ENCODE results near the gene SH3RF3.

GRCh38 chr2:109501461-109501860 lies 372.5 kb downstream of the SH3RF3 start:
- no peak for TF ChIP-seq RAD21 (IDR thresholded peaks at IDR 0.05; ENCODE audit: low read length)
- no peak for TF ChIP-seq MXI1 (IDR thresholded peaks at IDR 0.05; ENCODE audit: low read depth, low read length)
- no peak for TF ChIP-seq PBX3 (IDR thresholded peaks at IDR 0.05)
- no peak for TF ChIP-seq TAF1 (IDR thresholded peaks at IDR 0.05; ENCODE audit: borderline replicate concordance, low read depth, low read length)
- TF ChIP-seq CTCF (IDR thresholded peaks at IDR 0.05): no peak

All from SK-N-SH (cell line).